T-helper 17 cell (primary cell): ENCODE measurements around the gene CUX1. TPM values are rescaled to one million over a fixed set of nuclear protein-coding genes. Genes with fewer than 3 reads are reported as not detected.
"Not testable (repeated sequence)": the region's sequence is repeated elsewhere in the genome, so short reads cannot be mapped to it uniquely, and the experiment has no call there.

Experiments used
- ATAC-seq: fragments of 150-1000 bp; cut with Tn5 transposase; 2 replicates; pipeline ENCODE4 v1.10.0; 2021; ENCODE audit warnings: mild to moderate bottlenecking, moderate library complexity
- DNase-seq, 3 donors: peaks; one replicate each; pipeline versions ENCODE4 v3.0.0 to v3.0.0-alpha.2; 2020 to 2021
- H3K9me3 ChIP-seq: one replicate; pipeline ENCODE4 v1.7.0; 2013; ENCODE audit warnings: low read length, mild to moderate bottlenecking; ENCODE audit not compliant: control insufficient read depth, poor library complexity, severe bottlenecking
- H3K27ac Mint-ChIP-seq: one replicate; pipeline ENCODE4 v1.8.0; 2022; ENCODE audit warnings: mild to moderate bottlenecking, moderate library complexity, mixed read lengths
- H3K27me3 Mint-ChIP-seq: one replicate; pipeline ENCODE4 v1.8.0; 2022; ENCODE audit warnings: mixed read lengths
- H3K36me3 Mint-ChIP-seq: one replicate; pipeline ENCODE4 v1.8.0; 2022; ENCODE audit warnings: low read depth, mixed read lengths
- H3K4me1 Mint-ChIP-seq: one replicate; pipeline ENCODE4 v1.8.0; 2022; ENCODE audit warnings: mild to moderate bottlenecking, mixed read lengths
- H3K4me3 Mint-ChIP-seq: one replicate; pipeline ENCODE4 v1.8.0; 2022; ENCODE audit warnings: mild to moderate bottlenecking, moderate library complexity, mixed read lengths
- total RNA-seq, 4 donors: library from RNA in 2 of 4; stranded (reverse) in 2 of 4; gene quantifications; one replicate each; pipeline ENCODE4 v1.2.3 and lab custom pipeline; 2022 to 2026

Gene CUX1
- total RNA-seq, 2 donors from 2014 or later: 35.6 to 52.8 TPM

- DNase-seq (no peak), ATAC-seq (no peak)
- no peaks in the 10 kb centered on the region for H3K9me3 ChIP-seq
- H3K36me3 Mint-ChIP-seq: peaks cover 5% of the 10 kb centered on the region
- peak overlapping the region; percentile 47 for H3K27ac Mint-ChIP-seq
- peaks cover 15% of the 10 kb centered on the region for H3K4me1 Mint-ChIP-seq
- no peaks in the 10 kb centered on the region for H3K27me3 Mint-ChIP-seq
- no peak overlapping the region for H3K4me3 Mint-ChIP-seq
These were observed 96.4 kb downstream of the CUX1 start for GRCh38 chr7:101913851-101914250.

- H3K4me3 Mint-ChIP-seq: no peak overlapping the region
- H3K9me3 ChIP-seq: no peaks in the 10 kb centered on the region
- ATAC-seq (no peak), DNase-seq (no peak)
- H3K27me3 Mint-ChIP-seq: no peaks in the 10 kb centered on the region
- no peak overlapping the region for H3K27ac Mint-ChIP-seq
- peaks cover 22% of the 10 kb centered on the region for H3K4me1 Mint-ChIP-seq
- H3K36me3 Mint-ChIP-seq: peaks cover 5% of the 10 kb centered on the region
These were observed 97.6 kb downstream of the CUX1 start for GRCh38 chr7:101915000-101915399.

- no peaks in the 10 kb centered on the region for H3K9me3 ChIP-seq
- ATAC-seq (no peak), DNase-seq (no peak)
- Mint-ChIP-seq H3K4me1 (peaks cover 22% of the 10 kb centered on the region), H3K27me3 (no peaks in the 10 kb centered on the region), H3K27ac (no peak overlapping the region), H3K36me3 (peaks cover 5% of the 10 kb centered on the region), H3K4me3 (no peak overlapping the region)
These were observed 98.8 kb downstream of the CUX1 start for GRCh38 chr7:101916041-101916800.

- H3K9me3 ChIP-seq: no peaks in the 10 kb centered on the region
- no peak overlapping the region for H3K4me3 Mint-ChIP-seq
- H3K4me1 Mint-ChIP-seq: peaks cover 22% of the 10 kb centered on the region
- H3K27ac Mint-ChIP-seq: no peak overlapping the region
- ATAC-seq: no peak
- H3K36me3 Mint-ChIP-seq: peaks cover 5% of the 10 kb centered on the region
- no peaks in the 10 kb centered on the region for H3K27me3 Mint-ChIP-seq
- DNase-seq: no peak
These were observed 99.5 kb downstream of the CUX1 start for GRCh38 chr7:101916876-101917275.

GRCh38 chr7:101917566-101917965 lies 100.1 kb downstream of the CUX1 start:
- no peak for DNase-seq

GRCh38 chr7:101918426-101918825 lies 101.0 kb downstream of the CUX1 start:
- DNase-seq (no peak), ATAC-seq (no peak)
- Mint-ChIP-seq H3K27me3 (no peaks in the 10 kb centered on the region), H3K4me1 (peaks cover 24% of the 10 kb centered on the region), H3K4me3 (no peak overlapping the region), H3K36me3 (peaks cover 5% of the 10 kb centered on the region), H3K27ac (no peak overlapping the region)
- H3K9me3 ChIP-seq: no peaks in the 10 kb centered on the region

More at GRCh38 chr7:101917566-101917965, 100.1 kb downstream of the CUX1 start:
- H3K27me3 Mint-ChIP-seq: no peaks in the 10 kb centered on the region
- peaks cover 5% of the 10 kb centered on the region for H3K36me3 Mint-ChIP-seq
- no peak overlapping the region for H3K4me3 Mint-ChIP-seq
- no peaks in the 10 kb centered on the region for H3K9me3 ChIP-seq
- peaks cover 22% of the 10 kb centered on the region for H3K4me1 Mint-ChIP-seq
- ATAC-seq: no peak
- no peak overlapping the region for H3K27ac Mint-ChIP-seq

- H3K27me3 Mint-ChIP-seq: no peaks in the 10 kb centered on the region
- H3K9me3 ChIP-seq: no peaks in the 10 kb centered on the region
- H3K4me1 Mint-ChIP-seq: peaks cover 22% of the 10 kb centered on the region
- H3K27ac Mint-ChIP-seq: no peak overlapping the region
- H3K4me3 Mint-ChIP-seq: no peak overlapping the region
- peaks cover 2% of the 10 kb centered on the region for H3K36me3 Mint-ChIP-seq
- no peak for DNase-seq
- ATAC-seq: no peak
These were observed 102.1 kb downstream of the CUX1 start for GRCh38 chr7:101919363-101920115.

GRCh38 chr7:101921061-101921460 lies 103.6 kb downstream of the CUX1 start:
- Mint-ChIP-seq H3K4me1 (peaks cover 19% of the 10 kb centered on the region), H3K36me3 (peaks cover 2% of the 10 kb centered on the region), H3K27me3 (no peaks in the 10 kb centered on the region), H3K27ac (no peak overlapping the region), H3K4me3 (no peak overlapping the region)
- DNase-seq (no peak), ATAC-seq (no peak)
- no peaks in the 10 kb centered on the region for H3K9me3 ChIP-seq

- not testable (repeated sequence) for H3K4me3 Mint-ChIP-seq, H3K27ac Mint-ChIP-seq, H3K9me3 ChIP-seq, ATAC-seq, H3K27me3 Mint-ChIP-seq, DNase-seq, H3K36me3 Mint-ChIP-seq
- peaks cover 21% of the 10 kb centered on the region for H3K4me1 Mint-ChIP-seq
These were observed 104.4 kb downstream of the CUX1 start for GRCh38 chr7:101921546-101922489.

GRCh38 chr7:101922631-101923601 lies 105.5 kb downstream of the CUX1 start:
- DNase-seq (no peak), ATAC-seq (no peak)
- Mint-ChIP-seq H3K27me3 (no peaks in the 10 kb centered on the region), H3K27ac (no peak overlapping the region), H3K4me3 (no peak overlapping the region), H3K36me3 (no peaks in the 10 kb centered on the region), H3K4me1 (peaks cover 19% of the 10 kb centered on the region)
- H3K9me3 ChIP-seq: no peaks in the 10 kb centered on the region

GRCh38 chr7:101923602-101923985 lies 106.2 kb downstream of the CUX1 start:
- Mint-ChIP-seq H3K27me3 (no peaks in the 10 kb centered on the region), H3K27ac (peak overlapping the region; percentile 45), H3K4me1 (peaks cover 19% of the 10 kb centered on the region), H3K4me3 (no peak overlapping the region), H3K36me3 (no peaks in the 10 kb centered on the region)
- H3K9me3 ChIP-seq: no peaks in the 10 kb centered on the region
- no peak for ATAC-seq
- DNase-seq: no peak

GRCh38 chr7:101924171-101924570 lies 106.7 kb downstream of the CUX1 start:
- H3K4me1 Mint-ChIP-seq: peaks cover 19% of the 10 kb centered on the region
- ATAC-seq (no peak), DNase-seq (no peak)
- no peaks in the 10 kb centered on the region for H3K36me3 Mint-ChIP-seq
- H3K9me3 ChIP-seq: no peaks in the 10 kb centered on the region
- no peaks in the 10 kb centered on the region for H3K27me3 Mint-ChIP-seq
- H3K27ac Mint-ChIP-seq: peak overlapping the region; percentile 45
- H3K4me3 Mint-ChIP-seq: no peak overlapping the region
